BE2C (cell line): ENCODE data around the gene NBL1. TPM values are rescaled to one million over a fixed set of nuclear protein-coding genes. Genes with fewer than 3 reads are reported as not detected.
A peak's percentile ranks its signal among the peaks of the same experiment; 100 is the strongest.

Experiments
- DNase-seq: peaks from one replicate; pipeline ENCODE4 v3.0.0-alpha.2; 2020
- H3K27me3 ChIP-seq: fragments of 250-450 bp; sonication (Bioruptor Pico); 2 replicates; pipeline ENCODE4 v1.5.1; 2020; ENCODE audit warnings: mild to moderate bottlenecking
- H3K36me3 ChIP-seq: fragments of 250-450 bp; sonication (Bioruptor Pico); 2 replicates; pipeline ENCODE4 v1.5.1; 2020; ENCODE audit warnings: mild to moderate bottlenecking
- H3K4me1 ChIP-seq: fragments of 250-450 bp; sonication (Bioruptor Pico); 2 replicates; pipeline ENCODE4 v1.5.1; 2020
- H3K4me3 ChIP-seq: 2 replicates; pipeline ENCODE4 v1.5.1; 2011; ENCODE audit warnings: low read depth, low read length
- H3K9me3 ChIP-seq: fragments of 250-450 bp; sonication (Bioruptor Pico); 2 replicates; pipeline ENCODE4 v1.5.1; 2020
- CTCF ChIP-seq: IDR thresholded peaks from 2 replicates; pipeline ENCODE4 v1.5.1; 2012; ENCODE audit warnings: mild to moderate bottlenecking, low read depth, low read length
- polyA plus RNA-seq: library from polyadenylated mRNA; unstranded; fragments of >200 nt; gene quantifications from one replicate; pipeline ENCODE4 v1.2.1, GENCODE V29; 2012; ENCODE audit warnings: low read depth, missing spikeins; ENCODE audit not compliant: insufficient read length, insufficient read depth

The NBL1 gene
- 8.0 TPM for polyA plus RNA-seq

GRCh38 chr1:19643602-19644394, at the start of gene NBL1:
Gene NBL1, plus strand, starts transcription at chr1:19644311. Its CDS starts 10,720 bp downstream, at chr1:19655031.
- 0 out of 2 replicates have a peak, but pooled peaks cover 3% of the 10 kb centered on the region for H3K27me3 ChIP-seq
- H3K36me3 ChIP-seq = no peaks in the 10 kb centered on the region
- H3K9me3 ChIP-seq = no peaks in the 10 kb centered on the region
- TF ChIP-seq CTCF = no peak
- peak; percentile 59 for DNase-seq
- no peaks in the 10 kb centered on the region for H3K4me1 ChIP-seq
- peak within 1 kb of the TSS; percentile 43 for H3K4me3 ChIP-seq

- H3K9me3 ChIP-seq = no peaks in the 10 kb centered on the region
- TF ChIP-seq CTCF = no peak
- no peaks in the 10 kb centered on the region for H3K4me1 ChIP-seq
- H3K27me3 ChIP-seq = no peaks in the 10 kb centered on the region
- peak; percentile 9 for DNase-seq
- H3K4me3 ChIP-seq = peak overlapping the region; percentile 81
- no peaks in the 10 kb centered on the region for H3K36me3 ChIP-seq
Observed at GRCh38 chr1:19596065-19596713, 47.9 kb upstream of the NBL1 start.

GRCh38 chr1:19596714-19597495, 47.2 kb upstream of the NBL1 start:
- Histone ChIP-seq H3K36me3 (no peaks in the 10 kb centered on the region), H3K4me3 (peak overlapping the region; percentile 81), H3K27me3 (no peaks in the 10 kb centered on the region), H3K9me3 (no peaks in the 10 kb centered on the region), H3K4me1 (no peaks in the 10 kb centered on the region)
- peak; percentile 92 for DNase-seq
- no peak for TF ChIP-seq CTCF

- no peaks in the 10 kb centered on the region for H3K36me3 ChIP-seq
- H3K4me1 ChIP-seq = no peaks in the 10 kb centered on the region
- no peak for TF ChIP-seq CTCF
- no peaks in the 10 kb centered on the region for H3K27me3 ChIP-seq
- H3K9me3 ChIP-seq = no peaks in the 10 kb centered on the region
- no peak for DNase-seq
- H3K4me3 ChIP-seq = peak overlapping the region; percentile 81
Observed at GRCh38 chr1:19597496-19598309, 46.4 kb upstream of the NBL1 start.

- Histone ChIP-seq H3K4me1 (no peaks in the 10 kb centered on the region), H3K9me3 (no peaks in the 10 kb centered on the region), H3K4me3 (no peak overlapping the region), H3K36me3 (no peaks in the 10 kb centered on the region), H3K27me3 (no peaks in the 10 kb centered on the region)
- no peak for TF ChIP-seq CTCF
- no peak for DNase-seq
Observed at GRCh38 chr1:19599810-19600209, 44.3 kb upstream of the NBL1 start.
